Renal cortex interstitium (tissue), 11 donors: ENCODE data around the gene HIPK4. TPM values are rescaled to one million over a fixed set of nuclear protein-coding genes. Genes with fewer than 3 reads are reported as not detected.
"Not testable (repeated sequence)": the region's sequence is repeated elsewhere in the genome, so short reads cannot be mapped to it uniquely, and the experiment has no call there.

Experiments
- DNase-seq, 11 donors: peaks; one replicate each; pipeline ENCODE4 v3.0.0-alpha.2; 2013; ENCODE audit warnings: low read depth in 9 of 11, low spot score in 4 of 11; ENCODE audit errors: extremely low read depth in 1 of 11
- polyA plus RNA-seq, 3 donors: library from polyadenylated mRNA; unstranded; fragments of 120-200 nt; gene quantifications; one replicate each; pipeline ENCODE4 v1.2.1, GENCODE V29; 2013; ENCODE audit not compliant: insufficient read length in 3 of 3

HIPK4 gene
- polyA plus RNA-seq, 3 donors, result 0.14 to 0.17 TPM; not detected in 1

GRCh38 chr19:40419780-40420179 lies 29.8 kb upstream of the HIPK4 start:
- DNase-seq, result no peak

- no peak for DNase-seq
Observed at GRCh38 chr19:40419066-40419612, 29.2 kb upstream of the HIPK4 start.

GRCh38 chr19:40418040-40418439 lies 28.1 kb upstream of the HIPK4 start:
- DNase-seq, result no peak

- no peak for DNase-seq
Observed at GRCh38 chr19:40417643-40417981, 27.6 kb upstream of the HIPK4 start.

GRCh38 chr19:40416918-40417642 lies 27.1 kb upstream of the HIPK4 start:
- DNase-seq, result peak in 1 of 11 donors; percentile 39

- no peak for DNase-seq
Observed at GRCh38 chr19:40415768-40416167, 25.8 kb upstream of the HIPK4 start.

- no peak for DNase-seq
Observed at GRCh38 chr19:40414542-40415535, 24.9 kb upstream of the HIPK4 start.

GRCh38 chr19:40413291-40413845 lies 23.4 kb upstream of the HIPK4 start, which contains the start of gene PRX:
Gene PRX (minus strand): TSS chr19:40413378. CDS start chr19:40407932, 5,446 bp downstream.
- DNase-seq, result no peak

- no peak for DNase-seq
Observed at GRCh38 chr19:40412866-40413265, 22.9 kb upstream of the HIPK4 start.

- no peak for DNase-seq
Observed at GRCh38 chr19:40411958-40412499, 22.0 kb upstream of the HIPK4 start.

- DNase-seq, result no peak
Observed at GRCh38 chr19:40411125-40411842, 21.3 kb upstream of the HIPK4 start.

- no peak for DNase-seq
Observed at GRCh38 chr19:40410030-40410389, 20.0 kb upstream of the HIPK4 start.

GRCh38 chr19:40408598-40408925 lies 18.6 kb upstream of the HIPK4 start:
- not testable (repeated sequence) for DNase-seq

GRCh38 chr19:40407714-40408597 lies 18.0 kb upstream of the HIPK4 start:
- DNase-seq, result no peak

GRCh38 chr19:40403262-40403984 lies 13.4 kb upstream of the HIPK4 start:
- DNase-seq, result peak in 8 of 11 donors; percentile 63 to 86 (median 79)

GRCh38 chr19:40400559-40400958 lies 10.6 kb upstream of the HIPK4 start:
- DNase-seq, result no peak
